ENCODE results near the gene AMFR.
A peak's percentile ranks its signal among the peaks of the same experiment; 100 is the strongest.

The AMFR gene

GRCh38 chr16:56425439-56425832 is at the start of gene AMFR:
Gene AMFR, minus strand, starts transcription at chr16:56425545. Its CDS starts 218 bp downstream, at chr16:56425327.
- DNase-seq = peak in 38 of 51 donors; percentile 17 to 78 (median 42)

GRCh38 chr16:56470666-56471065 is 45.3 kb upstream of the AMFR start:
- no peak for DNase-seq

- DNase-seq = no peak
Measured at GRCh38 chr16:56470232-56470631, 44.9 kb upstream of the AMFR start.

GRCh38 chr16:56469748-56470147 is 44.4 kb upstream of the AMFR start:
- DNase-seq = no peak

DNA sequence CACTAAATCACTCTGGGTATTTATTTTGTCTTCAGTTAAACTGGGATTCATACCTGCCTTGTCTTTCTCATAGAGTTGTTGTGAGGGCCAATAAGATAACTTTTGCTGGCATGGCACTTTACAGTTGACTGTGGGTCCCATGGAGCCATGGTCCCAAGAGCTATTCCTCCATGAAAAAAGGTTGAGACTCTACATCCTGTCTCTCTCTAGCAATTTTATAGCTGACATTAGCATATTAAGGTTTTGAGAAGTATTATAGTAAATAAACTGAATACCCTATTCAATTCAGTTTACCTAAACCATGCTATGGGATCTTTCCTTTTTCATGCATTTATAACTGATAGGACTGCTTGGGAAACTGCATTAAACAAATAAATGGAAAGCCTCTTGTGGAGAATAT is 43.5 kb upstream of the AMFR start:
- no peak for DNase-seq

DNA sequence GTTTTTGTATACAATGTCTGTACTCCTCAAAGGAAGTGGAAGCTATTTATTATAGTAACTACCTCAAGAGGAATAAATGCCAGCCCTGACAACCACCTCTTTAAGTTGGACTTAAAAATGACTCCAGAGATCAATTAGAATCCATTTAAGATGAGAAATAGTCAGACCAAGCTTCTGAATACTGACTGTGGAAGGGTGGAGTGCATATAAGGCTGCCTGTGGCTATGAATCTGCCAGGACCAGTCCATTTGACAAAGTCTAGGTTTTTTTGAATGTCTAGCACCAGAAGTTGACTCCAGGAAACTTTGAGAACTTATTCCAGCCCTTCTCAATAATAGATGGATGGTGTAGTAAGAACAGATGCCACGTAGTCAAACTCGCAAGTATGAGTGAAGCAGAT is 41.0 kb upstream of the AMFR start:
- no peak for DNase-seq

DNA sequence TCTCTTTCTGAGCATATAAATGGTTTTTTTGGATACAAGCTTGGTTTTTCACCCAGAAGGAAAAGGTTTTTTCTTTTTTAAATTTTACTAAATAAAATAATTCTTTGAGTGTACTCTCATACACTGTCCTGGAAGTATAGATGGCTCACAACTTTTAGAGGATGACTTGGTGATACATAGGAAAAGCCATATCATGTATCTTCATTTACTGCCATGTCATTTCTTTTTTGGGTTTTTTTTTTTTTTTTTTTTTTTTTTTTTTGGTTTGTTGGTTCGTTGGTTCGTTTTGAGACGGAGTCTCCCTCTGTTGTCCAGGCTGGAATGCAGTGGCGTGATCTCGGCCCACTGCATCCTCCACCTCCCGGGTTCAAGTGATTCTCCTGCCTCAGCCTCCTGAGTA is 37.8 kb upstream of the AMFR start:
- no peak for DNase-seq

DNA sequence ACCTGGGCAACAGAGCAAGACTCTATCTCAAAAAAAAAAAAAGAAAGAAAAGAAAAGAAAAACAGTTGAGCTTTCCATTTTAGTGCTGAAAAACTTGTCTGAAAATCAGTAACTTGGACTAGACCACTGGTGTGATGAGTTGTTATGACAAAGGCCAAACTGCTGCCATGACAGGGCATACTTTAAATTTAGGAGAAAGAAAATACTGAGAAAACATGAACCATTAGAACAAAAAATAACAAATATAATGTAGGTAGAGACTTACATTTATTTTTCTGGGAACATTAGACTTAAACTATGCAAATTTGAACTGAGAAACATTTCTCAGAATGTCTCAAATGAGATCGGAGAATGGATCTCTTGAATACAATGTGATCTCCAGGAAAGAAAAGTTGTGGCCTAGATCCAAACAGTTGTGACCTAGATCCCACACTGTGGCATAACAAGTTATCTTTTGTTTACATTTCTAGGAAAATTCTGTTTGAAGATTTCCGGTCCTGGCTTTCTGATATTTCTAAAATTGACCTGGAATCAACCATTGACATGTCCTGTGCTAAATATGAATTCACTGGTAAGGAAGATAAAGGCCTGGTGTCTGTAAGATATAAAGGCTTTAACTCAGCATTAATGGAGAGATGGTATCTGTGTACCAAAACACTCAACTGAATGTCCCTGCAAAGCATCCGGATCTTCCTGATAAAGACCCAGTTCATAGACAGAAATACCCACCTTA is 36.9 kb upstream of the AMFR start:
- DNase-seq = no peak

DNA sequence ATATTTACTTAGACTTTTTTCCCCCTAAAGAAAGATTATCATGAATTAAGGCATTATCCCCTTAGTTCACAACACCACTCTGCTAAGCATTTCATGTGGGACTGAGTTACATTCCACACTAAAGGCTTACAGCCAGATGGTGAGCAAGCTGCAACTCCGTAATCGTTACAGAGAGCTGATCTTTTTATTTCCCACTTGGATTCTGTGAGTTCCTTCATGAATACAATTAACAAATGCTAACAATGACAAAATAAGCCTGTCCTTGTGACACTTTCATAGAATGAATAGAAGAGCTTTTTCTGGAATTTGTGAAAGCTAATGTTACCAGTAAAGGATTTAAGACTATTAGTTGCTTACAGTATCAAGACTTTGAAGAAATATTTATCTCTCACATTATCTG is 34.8 kb upstream of the AMFR start:
- DNase-seq = peak in 2 of 51 donors; percentile 24 to 37

GRCh38 chr16:56457927-56458470 is 32.7 kb upstream of the AMFR start:
- no peak for DNase-seq

GRCh38 chr16:56451753-56452689 is 26.7 kb upstream of the AMFR start:
- DNase-seq = peak in 8 of 51 donors; percentile 8 to 75 (median 52)

DNA sequence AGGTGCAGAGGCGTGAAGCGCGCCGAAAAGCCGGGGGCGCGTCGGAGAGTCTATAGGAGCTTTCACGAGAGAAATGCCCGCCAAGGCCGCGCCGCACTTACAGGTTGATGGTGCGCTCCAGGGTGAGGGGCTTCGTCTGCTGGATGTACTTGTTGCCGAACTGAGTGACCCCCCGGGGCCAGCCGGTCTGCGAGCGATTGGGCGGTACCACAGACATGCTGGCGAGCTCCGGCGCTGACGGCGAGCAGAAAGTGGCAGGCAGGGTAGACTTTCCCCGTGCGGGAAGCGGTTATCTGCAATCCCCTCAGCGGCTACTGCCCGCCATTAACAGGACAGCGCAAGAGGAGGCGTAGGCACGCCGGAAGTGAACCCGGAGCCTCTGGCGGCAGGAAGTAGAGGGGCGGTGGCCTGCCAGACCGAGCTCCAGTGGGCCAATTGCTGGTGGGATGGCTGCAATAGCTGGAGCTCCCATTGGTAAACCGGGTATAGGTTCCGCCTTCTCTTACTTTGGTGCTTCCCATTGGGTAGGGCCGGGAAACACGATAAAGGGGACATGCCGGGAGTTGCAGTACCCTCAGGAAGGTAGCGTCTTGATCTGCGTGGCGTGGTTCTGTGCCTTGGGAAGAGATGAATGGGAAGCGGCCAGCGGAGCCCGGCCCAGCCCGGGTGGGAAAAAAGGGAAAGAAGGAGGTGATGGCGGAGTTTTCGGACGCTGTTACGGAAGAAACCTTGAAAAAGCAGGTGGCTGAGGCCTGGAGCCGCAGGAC is 25.8 kb upstream of the AMFR start, which contains the start of the genes NUDT21 and OGFOD1:
NUDT21 (minus strand) TSS at position 347 of the 767 bp plus-strand sequence; CDS start at position 217, 130 bp downstream.
OGFOD1 (plus strand) TSS at position 569 of the 767 bp plus-strand sequence; CDS start at position 628, 59 bp downstream.
- DNase-seq = peak; percentile 25 to 99 (median 94)

DNA sequence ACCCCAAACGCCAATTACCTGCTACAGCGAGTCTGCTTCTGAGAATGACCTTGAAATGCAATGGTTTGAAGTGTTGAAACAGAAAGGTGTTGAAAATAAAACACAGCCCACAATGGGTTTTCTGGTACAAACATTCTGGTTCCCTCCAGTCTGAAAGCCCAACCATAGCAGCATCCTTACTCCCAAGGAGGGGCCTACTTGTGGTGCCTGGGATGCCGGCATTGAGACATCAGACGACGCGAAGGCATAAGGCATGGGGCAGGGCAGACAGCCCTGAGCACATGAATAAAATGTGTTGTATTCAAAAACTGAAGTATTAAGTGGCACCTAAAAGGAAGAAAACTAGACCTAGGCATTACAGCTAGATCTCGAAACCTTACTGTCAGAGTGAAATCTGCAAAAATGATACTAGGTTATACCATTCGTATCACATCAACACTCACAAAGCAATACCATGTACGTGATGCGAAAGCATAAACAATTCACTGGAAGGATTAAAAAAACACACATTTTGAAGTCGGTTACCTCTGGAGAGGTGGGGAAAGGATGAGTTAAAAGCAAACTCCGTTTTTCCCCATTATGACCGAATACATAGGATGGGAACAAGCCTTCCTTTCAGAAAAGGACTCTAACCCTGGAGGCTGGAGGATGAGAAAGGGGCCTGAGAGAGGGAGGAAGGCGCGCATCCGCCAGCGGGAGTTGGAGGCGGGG is 25.1 kb upstream of the AMFR start:
- DNase-seq = peak in 1 of 51 donors; percentile 14

- DNase-seq = no peak
Measured at GRCh38 chr16:56448005-56448404, 22.7 kb upstream of the AMFR start.

DNA sequence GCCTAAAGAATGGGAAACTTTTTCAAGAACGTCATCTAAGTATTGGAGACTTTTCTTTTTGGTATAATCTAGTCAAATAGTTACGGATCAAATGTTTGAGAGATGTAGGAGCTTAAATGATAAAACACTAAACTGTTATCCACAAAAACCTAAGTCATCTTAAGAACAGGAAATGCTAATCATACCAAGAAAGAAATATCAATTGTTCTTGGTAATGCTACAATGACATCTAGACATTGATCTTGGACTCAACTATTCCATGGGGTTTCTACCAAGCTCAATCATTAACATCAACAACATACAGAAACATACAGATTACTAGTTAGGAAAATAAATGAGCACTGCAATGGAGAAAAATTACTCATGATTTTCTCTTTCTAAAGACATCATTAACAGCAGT is 21.9 kb upstream of the AMFR start:
- no peak for DNase-seq

DNA sequence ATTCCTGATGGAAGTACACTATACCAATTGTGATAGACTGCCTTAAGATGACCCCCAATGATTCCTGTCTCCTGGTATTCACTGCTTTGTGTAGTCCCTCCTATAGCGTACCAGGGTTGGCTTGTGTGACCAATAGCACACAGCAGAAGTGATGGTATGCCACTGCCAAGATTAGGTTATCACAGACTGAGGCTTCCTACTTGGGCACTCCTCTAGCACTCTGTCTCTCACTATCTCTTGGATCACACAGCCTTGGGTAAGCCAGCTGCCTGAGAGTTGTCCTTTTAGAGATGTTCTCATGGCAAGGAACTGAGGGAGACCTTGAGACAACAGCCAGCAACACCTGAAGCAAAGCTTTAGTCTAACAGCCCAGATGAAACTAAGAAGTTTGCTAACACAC is 12.7 kb upstream of the AMFR start:
- no peak for DNase-seq

DNA sequence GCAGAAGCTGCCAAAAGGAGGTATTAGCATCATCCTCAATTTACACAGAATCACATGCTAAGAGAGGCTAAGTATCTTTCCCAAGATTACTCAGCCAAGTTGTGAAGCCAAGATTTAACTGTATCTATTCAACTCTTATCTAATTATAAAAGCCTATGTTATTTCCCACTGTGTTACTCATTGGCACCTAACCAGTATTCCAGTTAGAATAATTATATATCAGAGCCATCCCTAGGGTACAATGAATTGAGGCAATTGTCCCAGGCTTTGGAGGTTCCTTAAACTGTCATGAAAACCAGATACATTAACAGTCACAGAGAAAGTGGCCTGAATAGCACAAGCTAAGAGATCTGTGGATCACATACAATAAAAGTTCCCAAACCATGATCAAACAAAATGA is 10.9 kb upstream of the AMFR start:
- no peak for DNase-seq

DNA sequence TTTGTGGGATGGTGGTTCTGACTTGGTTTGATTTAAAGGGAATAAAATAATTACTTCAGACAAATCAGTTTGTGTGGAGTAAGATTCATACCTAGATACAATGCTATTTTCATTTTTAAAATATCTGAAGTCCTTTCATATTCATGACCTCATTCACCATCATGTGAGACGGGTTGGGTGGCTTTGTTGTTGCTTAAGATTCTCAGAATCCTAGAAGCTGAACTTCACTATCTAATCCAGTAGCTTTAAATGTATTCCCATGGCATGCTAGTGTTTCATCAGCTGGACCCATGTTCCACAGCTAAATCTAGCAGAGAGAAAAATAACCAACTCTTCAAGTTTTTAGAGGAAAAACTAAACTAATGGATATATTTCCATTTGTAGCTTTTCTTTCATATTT is 2.7 kb upstream of the AMFR start:
- no peak for DNase-seq

- no peak for DNase-seq
Measured at GRCh38 chr16:56426585-56426984, 1.2 kb upstream of the AMFR start.

DNA sequence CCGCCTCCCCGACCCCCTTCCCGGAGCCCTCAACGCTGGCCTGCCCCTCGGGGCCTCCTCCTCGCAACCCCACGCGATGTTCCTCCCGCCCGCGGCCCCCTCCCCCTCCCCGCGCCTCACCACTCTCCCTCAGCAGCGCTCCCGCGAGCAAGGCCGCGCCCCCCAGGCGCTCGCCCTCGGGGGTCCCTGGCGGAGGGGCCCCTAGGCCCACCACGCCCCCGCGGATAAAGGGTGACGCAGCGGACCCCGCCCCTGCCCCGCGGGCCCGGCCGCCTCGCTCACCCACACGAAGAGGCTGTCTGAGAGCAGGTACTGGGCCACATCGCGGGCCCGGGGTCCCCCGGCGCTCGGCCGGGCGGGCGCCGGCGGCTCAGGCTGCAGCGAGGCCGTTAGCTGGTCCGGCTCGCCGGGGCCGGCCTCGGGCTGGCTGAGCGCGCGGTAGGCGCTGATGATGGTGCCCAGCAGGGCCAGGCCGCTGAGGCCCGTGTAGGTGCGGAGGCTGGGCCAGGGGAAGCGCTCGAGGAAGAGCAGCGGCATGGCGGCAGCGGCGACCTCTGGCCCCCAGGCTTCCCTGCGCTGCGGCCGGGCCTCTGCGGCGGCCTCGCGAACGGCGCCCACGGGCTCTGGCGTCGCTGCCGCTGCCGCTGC is 430 bp downstream of the AMFR start:
- DNase-seq = peak in 33 of 51 donors; percentile 10 to 65 (median 37)
